Gastrocnemius medialis (tissue), 4 donors: ENCODE data around the gene DYNC2LI1. TPM values are rescaled to one million over a fixed set of nuclear protein-coding genes. Genes with fewer than 3 reads are reported as not detected.

ENCODE experiments used
- ATAC-seq, 2 donors: fragments of 150-250 bp; one replicate each; pipeline ENCODE4 v1.9.1; 2016
- DNase-seq, 2 donors: peaks; one replicate each; pipeline ENCODE4 v3.0.0-alpha.2; 2019
- H3K27ac ChIP-seq, 4 donors: fragments of 200-600 bp; sonication (generic); 1 replicate in 1 of 4; 2 replicates in 3 of 4; pipeline ENCODE4 v1.5.1; 2016 to 2018; ENCODE audit warnings: mild to moderate bottlenecking in 2 of 4, moderate library complexity in 1 of 4
- H3K27me3 ChIP-seq, 3 donors: fragments of 200-600 bp; sonication (generic) in 2 of 3; 1 replicate in 1 of 3; 2 replicates in 2 of 3; pipeline versions ENCODE4 v1.5.1 to v1.6.0; 2016 to 2019; ENCODE audit warnings: mild to moderate bottlenecking in 1 of 3, moderate library complexity in 1 of 3
- H3K36me3 ChIP-seq, 2 donors: fragments of 200-600 bp; sonication (generic) in 1 of 2; one replicate each; pipeline ENCODE4 v1.5.1; 2017 to 2018
- H3K4me1 ChIP-seq, 2 donors: fragments of 200-600 bp; sonication (generic) in 1 of 2; one replicate each; pipeline ENCODE4 v1.5.1; 2016 to 2017; ENCODE audit warnings: mild to moderate bottlenecking in 2 of 2
- H3K4me3 ChIP-seq, 4 donors: fragments of 200-600 bp; sonication (generic) in 3 of 4; 1 replicate in 1 of 4; 2 replicates in 3 of 4; pipeline ENCODE4 v1.5.1; 2016 to 2019; ENCODE audit warnings: mild to moderate bottlenecking in 2 of 4
- H3K9me3 ChIP-seq, 3 donors: fragments of 200-600 bp; sonication (generic) in 2 of 3; 1 replicate in 1 of 3; 2 replicates in 2 of 3; pipeline ENCODE4 v1.5.1; 2016 to 2019
- CTCF ChIP-seq, 5 experiments: fragments of 450-650 bp in 3 of 5; fragments of 200-600 bp in 2 of 5; sonication (generic) in 2 of 5; IDR thresholded peaks in 4 of 5; conservative IDR thresholded peaks in 1 of 5; 1 replicate in 4 of 5; 2 replicates in 1 of 5; pipeline ENCODE4 v1.5.1; 2016 to 2019; ENCODE audit warnings: antibody characterized with exemption in 5 of 5, mild to moderate bottlenecking in 3 of 5, moderate library complexity in 3 of 5
- POLR2A ChIP-seq, 2 donors: fragments of 450-650 bp; IDR thresholded peaks; one replicate each; pipeline ENCODE4 v1.6.1; 2017; ENCODE audit warnings: antibody characterized with exemption in 2 of 2, mild to moderate bottlenecking in 2 of 2, moderate library complexity in 2 of 2
- in situ Hi-C, 4 donors: fragments of 200-750 bp; cut with MboI; loops; one replicate each; pipeline versions ENCODE4 v1.15.0 to v1.8.0; 2017; ENCODE audit warnings: low sequenced_read_pairs in 4 of 4
- intact Hi-C: fragments of 100-400 bp; cut with DNase I; formaldehyde crosslinking; loops from one replicate; pipeline ENCODE4 v1.15.1; 2023; ENCODE audit warnings: low total_unique reads
- total RNA-seq, 4 donors: library from RNA; depleted of rRNA; stranded (reverse); fragments of >200 nt; gene quantifications; one replicate each; pipeline versions ENCODE4 v1.1.0 to v1.2.3, GENCODE V29; 2016

DYNC2LI1 gene
- total RNA-seq, 4 donors from 2014 or later: 8.1 to 13.1 (median 10.2) TPM

GRCh38 chr2:43748333-43748732 is 25.5 kb upstream of the DYNC2LI1 start:
- Histone ChIP-seq H3K27ac (no peak overlapping the region), H3K4me1 (no peaks in the 10 kb centered on the region), H3K9me3 (no peaks in the 10 kb centered on the region), H3K27me3 (no peaks in the 10 kb centered on the region), H3K4me3 (no peak overlapping the region), H3K36me3 (no peaks in the 10 kb centered on the region)
- in situ Hi-C loops: no loop called here
- ATAC-seq: no peak
- intact Hi-C loops: no loop called here
- TF ChIP-seq CTCF (IDR thresholded peaks at IDR 0.05 in 4 of 5, conservative IDR thresholded peaks at IDR 0.05 in 1 of 5): no peak
- TF ChIP-seq POLR2A (IDR thresholded peaks at IDR 0.05): no peak
- DNase-seq: no peak

GRCh38 chr2:43749583-43749982 is 24.3 kb upstream of the DYNC2LI1 start:
- intact Hi-C loops (no loop called here), in situ Hi-C loops (no loop called here)
- Histone ChIP-seq H3K27ac (no peak overlapping the region), H3K27me3 (no peaks in the 10 kb centered on the region), H3K4me3 (no peak overlapping the region), H3K4me1 (no peaks in the 10 kb centered on the region), H3K36me3 (no peaks in the 10 kb centered on the region), H3K9me3 (no peaks in the 10 kb centered on the region)
- DNase-seq (no peak), ATAC-seq (no peak)
- TF ChIP-seq CTCF (IDR thresholded peaks at IDR 0.05 in 4 of 5, conservative IDR thresholded peaks at IDR 0.05 in 1 of 5) (no peak), POLR2A (IDR thresholded peaks at IDR 0.05) (no peak)

GRCh38 chr2:43751476-43751990 is 22.3 kb upstream of the DYNC2LI1 start:
- no peak for TF ChIP-seq CTCF (IDR thresholded peaks at IDR 0.05 in 4 of 5, conservative IDR thresholded peaks at IDR 0.05 in 1 of 5)
- no peak for TF ChIP-seq POLR2A (IDR thresholded peaks at IDR 0.05)
- H3K27ac ChIP-seq: peak overlapping the region in 1 of 4 donors; percentile 12
- DNase-seq (no peak), ATAC-seq (no peak)
- no peaks in the 10 kb centered on the region for H3K36me3 ChIP-seq
- no peak overlapping the region for H3K4me3 ChIP-seq
- intact Hi-C loops: no loop called here
- H3K4me1 ChIP-seq: no peaks in the 10 kb centered on the region
- H3K27me3 ChIP-seq: no peaks in the 10 kb centered on the region
- in situ Hi-C loops: no loop called here
- no peaks in the 10 kb centered on the region for H3K9me3 ChIP-seq

- H3K4me1 ChIP-seq: no peaks in the 10 kb centered on the region
- intact Hi-C loops (no loop called here), in situ Hi-C loops (no loop called here)
- no peaks in the 10 kb centered on the region for H3K9me3 ChIP-seq
- H3K36me3 ChIP-seq: no peaks in the 10 kb centered on the region
- no peak overlapping the region for H3K27ac ChIP-seq
- H3K27me3 ChIP-seq: no peaks in the 10 kb centered on the region
- no peak for DNase-seq
- ATAC-seq: no peak
- TF ChIP-seq CTCF (IDR thresholded peaks at IDR 0.05 in 4 of 5, conservative IDR thresholded peaks at IDR 0.05 in 1 of 5): no peak
- TF ChIP-seq POLR2A (IDR thresholded peaks at IDR 0.05): no peak
- H3K4me3 ChIP-seq: no peak overlapping the region
Measured at GRCh38 chr2:43752302-43752701, 21.5 kb upstream of the DYNC2LI1 start.

- Histone ChIP-seq H3K27ac (no peak overlapping the region), H3K9me3 (no peaks in the 10 kb centered on the region), H3K36me3 (no peaks in the 10 kb centered on the region), H3K4me1 (no peaks in the 10 kb centered on the region), H3K27me3 (no peaks in the 10 kb centered on the region), H3K4me3 (no peak overlapping the region)
- TF ChIP-seq POLR2A (IDR thresholded peaks at IDR 0.05): no peak
- TF ChIP-seq CTCF (IDR thresholded peaks at IDR 0.05 in 4 of 5, conservative IDR thresholded peaks at IDR 0.05 in 1 of 5): no peak
- peak in 1 of 2 donors; percentile 71 for DNase-seq
- in situ Hi-C loops: no loop called here
- ATAC-seq: peak; percentile 68 to 85
- intact Hi-C loops: no loop called here
Measured at GRCh38 chr2:43754180-43754579, 19.7 kb upstream of the DYNC2LI1 start.
